Activated naive CD4-positive, alpha-beta T cell treated with anti-CD3 and anti-CD28 coated beads for 36 hours (primary cell): ENCODE data around the gene DTX3. TPM values are rescaled to one million over a fixed set of nuclear protein-coding genes. Genes with fewer than 3 reads are reported as not detected.
"Not testable (repeated sequence)": the region's sequence is repeated elsewhere in the genome, so short reads cannot be mapped to it uniquely, and the experiment has no call there.

Experiments
- CTCF ChIA-PET: fragments of 350-600 bp; sonication (Branson Sonifier 250); formaldehyde crosslinking; loops from one replicate; lab custom pipeline; 2021; ENCODE audit warnings: antibody characterized with exemption; lab: Charles Lee
- DNase-seq: peaks from one replicate; pipeline ENCODE4 v3.0.0-alpha.2; 2020
- H3K27ac Mint-ChIP-seq: one replicate; pipeline ENCODE4 v1.8.0; 2021; ENCODE audit warnings: mild to moderate bottlenecking, mixed read lengths
- H3K27me3 Mint-ChIP-seq: one replicate; pipeline ENCODE4 v1.8.0; 2021; ENCODE audit warnings: low read depth, mixed read lengths
- H3K36me3 Mint-ChIP-seq: one replicate; pipeline ENCODE4 v1.8.0; 2021; ENCODE audit warnings: low read depth, mixed read lengths
- H3K4me1 Mint-ChIP-seq: one replicate; pipeline ENCODE4 v1.8.0; 2021; ENCODE audit warnings: low read depth, mixed read lengths
- H3K4me3 Mint-ChIP-seq: one replicate; pipeline ENCODE4 v1.8.0; 2021; ENCODE audit warnings: mild to moderate bottlenecking, moderate library complexity, mixed read lengths
- H3K9me3 Mint-ChIP-seq: one replicate; pipeline ENCODE4 v1.8.0; 2021; ENCODE audit warnings: mixed read lengths
- intact Hi-C: fragments of 100-400 bp; cut with micrococcal nuclease; formaldehyde crosslinking; loops from one replicate; pipeline ENCODE4 v1.15.1; 2023
- total RNA-seq, 2 experiments: library from RNA; stranded (reverse); gene quantifications; one replicate each; pipeline ENCODE4 v1.2.3, GENCODE V29; 2021

Gene DTX3
- total RNA-seq, 2 experiments from 2014 or later, result 15.8 to 16.2 TPM

DNA sequence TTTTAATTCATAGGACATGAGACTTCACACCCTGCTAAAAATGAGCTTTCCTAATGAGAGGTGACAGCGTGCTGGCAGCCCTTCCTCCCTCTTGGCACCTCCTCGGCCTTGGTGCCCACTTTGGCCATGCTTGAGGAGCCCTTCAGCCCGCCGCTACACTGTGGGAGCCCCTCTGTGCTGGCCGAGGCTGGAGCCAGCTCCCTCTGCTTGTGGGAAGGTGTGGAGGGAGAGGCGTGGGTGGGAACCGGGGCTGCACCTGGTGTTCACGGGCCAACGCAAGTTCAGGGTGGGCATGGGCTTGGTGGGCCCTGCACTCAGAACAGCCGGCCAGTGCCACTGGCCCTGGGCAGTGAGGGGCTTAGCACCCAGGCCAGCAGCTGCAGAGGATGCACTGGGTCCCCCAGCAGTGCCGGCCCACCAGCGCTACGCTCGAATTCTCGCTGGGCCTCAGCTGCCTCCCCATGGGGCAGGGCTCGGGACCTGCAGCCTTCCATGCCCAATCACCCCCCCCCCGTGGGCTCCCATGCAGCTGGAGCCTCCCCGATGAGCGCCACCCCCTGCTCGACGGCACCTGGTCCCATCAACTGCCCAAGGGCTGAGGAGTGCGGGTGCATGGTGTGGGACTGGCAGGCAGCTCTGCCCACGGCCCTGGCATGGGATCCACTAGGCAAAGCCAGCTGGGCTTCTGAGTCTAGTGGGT lies 51.1 kb downstream of the DTX3 start:
- H3K9me3 Mint-ChIP-seq, result peaks cover 6% of the 10 kb centered on the region
- H3K36me3 Mint-ChIP-seq, result peaks cover 1% of the 10 kb centered on the region
- no peak overlapping the region for H3K4me3 Mint-ChIP-seq
- CTCF ChIA-PET, result interaction anchor here (0.6 to 3.0 kb wide), 5 partner anchors 15 to 75 kb away, joined by 3 to 12 read pairs (median 4); partner anchors contain the start of gene B4GALNT1
- intact Hi-C loops, result no loop called here
- no peak for DNase-seq
- no peak overlapping the region for H3K27ac Mint-ChIP-seq
- no peaks in the 10 kb centered on the region for H3K4me1 Mint-ChIP-seq
- H3K27me3 Mint-ChIP-seq, result peaks cover 2% of the 10 kb centered on the region

DNA sequence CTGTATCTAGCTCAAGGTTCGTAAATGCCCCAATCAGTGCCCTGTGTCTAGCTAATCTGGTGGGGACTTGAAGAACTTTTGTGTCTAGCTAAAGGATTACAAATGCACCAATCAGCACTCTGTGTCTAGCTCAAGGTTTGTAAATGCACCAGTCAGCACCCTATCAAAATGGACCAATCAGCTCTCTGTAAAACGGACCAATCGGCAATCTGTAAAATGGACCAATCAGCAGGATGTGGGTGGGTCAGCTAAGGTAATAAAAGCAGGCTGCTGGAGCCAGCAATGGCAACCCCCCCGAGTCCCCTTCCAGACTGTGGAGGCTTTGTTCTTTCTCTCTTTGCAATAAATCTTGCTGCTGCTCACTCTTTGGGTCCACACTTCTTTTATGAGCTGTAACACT lies 51.8 kb downstream of the DTX3 start:
- H3K9me3 Mint-ChIP-seq, result peaks cover 11% of the 10 kb centered on the region
- H3K27me3 Mint-ChIP-seq, H3K4me1 Mint-ChIP-seq, H3K27ac Mint-ChIP-seq, intact Hi-C loops, DNase-seq, H3K36me3 Mint-ChIP-seq, H3K4me3 Mint-ChIP-seq: not testable (repeated sequence)
- CTCF ChIA-PET, result interaction anchor here (0.6 to 3.0 kb wide), 3 partner anchors 15 to 71 kb away, joined by 3 to 12 read pairs (median 5); partner anchors contain the start of gene B4GALNT1

DNA sequence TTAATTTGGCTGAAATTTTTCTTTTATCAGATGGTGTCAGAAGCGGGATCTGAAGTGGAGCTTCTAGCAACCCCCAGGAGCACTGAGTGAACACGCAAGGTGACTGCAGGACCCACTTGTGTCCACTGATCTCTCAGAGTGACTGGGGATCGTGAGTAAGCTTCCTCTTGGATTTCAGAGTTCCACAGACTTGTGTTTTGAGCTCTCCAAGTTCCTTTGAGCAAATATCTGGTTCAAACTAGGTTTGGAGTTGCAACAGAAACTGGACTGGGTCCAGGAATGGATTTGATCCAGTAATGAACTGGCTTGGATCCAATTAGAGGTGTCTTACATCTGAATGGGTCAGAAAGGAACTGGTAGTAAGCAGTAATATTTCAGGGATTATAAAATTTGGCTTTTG lies 53.1 kb downstream of the DTX3 start:
- CTCF ChIA-PET, result interaction anchor here (3.0 kb wide), 1 partner anchor 24 kb away, joined by 12 read pairs; the partner anchor contains the start of gene B4GALNT1
- intact Hi-C loops, result no loop called here
- no peak for DNase-seq
- no peak overlapping the region for H3K4me3 Mint-ChIP-seq
- H3K9me3 Mint-ChIP-seq, result peaks cover 13% of the 10 kb centered on the region
- no peaks in the 10 kb centered on the region for H3K4me1 Mint-ChIP-seq
- no peak overlapping the region for H3K27ac Mint-ChIP-seq
- peaks cover 2% of the 10 kb centered on the region for H3K27me3 Mint-ChIP-seq
- peaks cover 1% of the 10 kb centered on the region for H3K36me3 Mint-ChIP-seq

DNA sequence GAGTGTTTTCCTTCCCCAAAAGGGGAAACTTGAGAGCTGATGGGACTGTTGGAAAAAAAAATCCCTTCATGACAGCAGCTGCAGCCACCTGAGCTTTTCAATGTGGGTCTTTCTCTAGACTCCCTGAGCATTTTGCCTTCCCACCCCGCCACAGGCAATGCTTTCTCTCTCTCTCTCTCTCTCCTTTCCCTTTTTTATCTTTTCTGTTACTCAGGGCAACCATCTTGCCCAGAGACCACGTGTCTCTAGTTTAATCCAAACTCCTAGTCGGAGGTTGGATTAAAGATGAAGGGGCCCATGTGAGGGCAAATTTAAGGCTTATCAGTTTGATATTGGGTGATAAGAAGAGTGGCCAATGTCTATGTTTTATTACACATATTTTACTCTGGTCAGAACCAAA lies 54.3 kb downstream of the DTX3 start:
- H3K27ac Mint-ChIP-seq, result no peak overlapping the region
- no peaks in the 10 kb centered on the region for H3K4me1 Mint-ChIP-seq
- DNase-seq, result no peak
- H3K36me3 Mint-ChIP-seq, result peaks cover 1% of the 10 kb centered on the region
- peaks cover 11% of the 10 kb centered on the region for H3K9me3 Mint-ChIP-seq
- H3K4me3 Mint-ChIP-seq, result no peak overlapping the region
- intact Hi-C loops, result no loop called here
- CTCF ChIA-PET, result no interaction called here
- H3K27me3 Mint-ChIP-seq, result peaks cover 2% of the 10 kb centered on the region

Other genes starting within 250 kb of the DTX3 start
- gene R3HDM2, start 173.8 kb upstream of the DTX3 start, total RNA-seq, result 10 to 100 TPM; 42.2 to 44.8 TPM
- not detected for gene INHBC, start 170.0 kb upstream of the DTX3 start, total RNA-seq
- gene INHBE, start 149.5 kb upstream of the DTX3 start, total RNA-seq, result 1 to 10 TPM in 1 of 2 experiments, under 1 TPM in 1; 0.81 to 1.0 TPM
- not detected for gene GLI1, start 145.0 kb upstream of the DTX3 start, total RNA-seq
- gene ARHGAP9, start 125.0 kb upstream of the DTX3 start, total RNA-seq, result 10 to 100 TPM; 95.9 to 97.9 TPM
- gene MARS1, start 116.8 kb upstream of the DTX3 start, total RNA-seq, result 100 to 1,000 TPM; 481 to 489 TPM
- gene DDIT3, start 84.3 kb upstream of the DTX3 start, total RNA-seq, result 10 to 100 TPM; 44.6 to 45.6 TPM
- gene MBD6, start 82.0 kb upstream of the DTX3 start, total RNA-seq, result 10 to 100 TPM; 43.5 to 45.5 TPM
- gene DCTN2, start 57.6 kb upstream of the DTX3 start, total RNA-seq, result 10 to 100 TPM; 65.1 to 71.7 TPM
- gene KIF5A, start 54.8 kb upstream of the DTX3 start, total RNA-seq, result under 1 TPM; 0.60 to 0.86 TPM
- gene PIP4K2C, start 13.6 kb upstream of the DTX3 start, total RNA-seq, result 10 to 100 TPM; 11.8 to 12.7 TPM
- 1 to 10 TPM; 1.4 to 1.5 TPM for gene ARHGEF25, start 6.6 kb downstream of the DTX3 start, total RNA-seq
- 1 to 10 TPM; 1.4 to 1.8 TPM for gene B4GALNT1, start 28.4 kb downstream of the DTX3 start, total RNA-seq
- 10 to 100 TPM; 60.7 to 60.9 TPM for gene OS9, start 89.3 kb downstream of the DTX3 start, total RNA-seq
- 10 to 100 TPM; 26.7 to 28.0 TPM for gene AGAP2, start 133.9 kb downstream of the DTX3 start, total RNA-seq
- 1 to 10 TPM; 6.4 to 7.7 TPM for gene TSPAN31, start 140.2 kb downstream of the DTX3 start, total RNA-seq
- gene CDK4, start 147.5 kb downstream of the DTX3 start, total RNA-seq, result 100 to 1,000 TPM; 194 to 202 TPM
- 10 to 100 TPM; 10.4 to 10.8 TPM for gene MARCHF9, start 150.3 kb downstream of the DTX3 start, total RNA-seq
- gene CYP27B1, start 162.3 kb downstream of the DTX3 start, total RNA-seq, result 1 to 10 TPM; 5.4 to 6.1 TPM
- 10 to 100 TPM; 17.3 to 20.4 TPM for gene METTL1, start 167.3 kb downstream of the DTX3 start, total RNA-seq
- gene EEF1AKMT3, start 167.8 kb downstream of the DTX3 start, total RNA-seq, result 1 to 10 TPM; 3.6 to 4.6 TPM
- 10 to 100 TPM; 32.8 to 34.3 TPM for gene TSFM, start 178.0 kb downstream of the DTX3 start, total RNA-seq
- under 1 TPM; 0.22 to 0.38 TPM for gene AVIL, start 213.9 kb downstream of the DTX3 start, total RNA-seq
- gene CTDSP2, start 241.9 kb downstream of the DTX3 start, total RNA-seq, result 10 to 100 TPM; 94.6 to 99.8 TPM